Astrocyte (in vitro differentiated cells and primary cell): ENCODE results near the gene IMP4. TPM values are rescaled to one million over a fixed set of nuclear protein-coding genes. Genes with fewer than 3 reads are reported as not detected.
A peak's percentile ranks its signal among the peaks of the same experiment; 100 is the strongest.

Source experiments
- DNase-seq: peaks from one replicate; pipeline ENCODE4 v3.0.0-alpha.2; 2010; ENCODE audit warnings: low read depth
- FAIRE-seq: peaks from 2 replicates; lab custom pipeline; 2011; peaks lifted over from hg19 to GRCh38; lab: Jason Lieb, UNC
- H2AFZ ChIP-seq: 2 replicates; pipeline ENCODE4 v1.6.0; 2012; ENCODE audit warnings: low read depth, low read length, inconsistent platforms
- H3K27ac ChIP-seq: 2 replicates; pipeline ENCODE4 v1.5.1; 2011; ENCODE audit warnings: low read depth, low read length, inconsistent platforms
- H3K27me3 ChIP-seq: 2 replicates; pipeline ENCODE4 v1.6.0; 2011; ENCODE audit warnings: low read length, inconsistent platforms; ENCODE audit not compliant: insufficient read depth
- H3K36me3 ChIP-seq: 2 replicates; pipeline ENCODE4 v1.5.1; 2011; ENCODE audit warnings: low read length, inconsistent platforms; ENCODE audit not compliant: insufficient read depth
- H3K4me1 ChIP-seq: 2 replicates; pipeline ENCODE4 v1.5.1; 2011; ENCODE audit warnings: low read length, inconsistent platforms; ENCODE audit not compliant: insufficient read depth
- H3K4me2 ChIP-seq: 2 replicates; pipeline ENCODE4 v1.6.0; 2012; ENCODE audit warnings: low read length, inconsistent platforms
- H3K4me3 ChIP-seq: 2 replicates; pipeline ENCODE4 v1.5.1; 2011; ENCODE audit warnings: low read depth, mild to moderate bottlenecking, low read length, inconsistent platforms; ENCODE audit not compliant: insufficient read depth
- H3K79me2 ChIP-seq: 2 replicates; pipeline ENCODE4 v1.6.0; 2012; ENCODE audit warnings: mild to moderate bottlenecking, low read length, inconsistent platforms; ENCODE audit not compliant: insufficient read depth
- H3K9ac ChIP-seq: 2 replicates; pipeline ENCODE4 v1.6.0; 2012; ENCODE audit warnings: mild to moderate bottlenecking, low read length, inconsistent platforms
- H3K9me3 ChIP-seq: 2 replicates; pipeline ENCODE4 v1.5.1; 2012; ENCODE audit warnings: low read depth, mild to moderate bottlenecking, low read length, inconsistent platforms; ENCODE audit not compliant: insufficient read depth
- H4K20me1 ChIP-seq: 2 replicates; pipeline ENCODE4 v1.6.0; 2012; ENCODE audit warnings: low read length, inconsistent platforms; ENCODE audit not compliant: insufficient read depth
- H3K27ac Mint-ChIP-seq: one replicate; pipeline ENCODE4 v1.8.0; 2021; ENCODE audit warnings: mild to moderate bottlenecking, mixed read lengths; ENCODE audit not compliant: unreplicated experiment
- H3K27me3 Mint-ChIP-seq: one replicate; pipeline ENCODE4 v1.8.0; 2021; ENCODE audit warnings: low read depth, mixed read lengths; ENCODE audit not compliant: unreplicated experiment
- H3K36me3 Mint-ChIP-seq: one replicate; pipeline ENCODE4 v1.8.0; 2021; ENCODE audit warnings: low read depth, mixed read lengths; ENCODE audit not compliant: unreplicated experiment
- H3K4me1 Mint-ChIP-seq: one replicate; pipeline ENCODE4 v1.8.0; 2021; ENCODE audit warnings: low read depth, mixed read lengths; ENCODE audit not compliant: unreplicated experiment
- H3K4me3 Mint-ChIP-seq: one replicate; pipeline ENCODE4 v1.8.0; 2021; ENCODE audit warnings: mild to moderate bottlenecking, moderate library complexity, mixed read lengths; ENCODE audit not compliant: unreplicated experiment
- H3K9me3 Mint-ChIP-seq: one replicate; pipeline ENCODE4 v1.8.0; 2021; ENCODE audit warnings: mild to moderate bottlenecking, mixed read lengths; ENCODE audit not compliant: unreplicated experiment
- EZH2 ChIP-seq: IDR thresholded peaks from 2 replicates; pipeline ENCODE4 v1.6.1; 2012; ENCODE audit warnings: mild to moderate bottlenecking, low read length, inconsistent platforms; ENCODE audit not compliant: insufficient read depth
- total RNA-seq: library from RNA; stranded (reverse); gene quantifications from 2 replicates; pipeline ENCODE4 v1.2.1, GENCODE V29; 2021
- TF ChIP-seq, protein P1 (sequence below): IDR thresholded peaks from 2 replicates; pipeline ENCODE4 v1.5.1; 2011; ENCODE audit warnings: low read depth, mild to moderate bottlenecking, inconsistent platforms, low read length, moderate library complexity; ENCODE audit not compliant: insufficient read depth

IMP4 gene
- total RNA-seq, 1 donor from 2014 or later: 65.5 TPM

DNA sequence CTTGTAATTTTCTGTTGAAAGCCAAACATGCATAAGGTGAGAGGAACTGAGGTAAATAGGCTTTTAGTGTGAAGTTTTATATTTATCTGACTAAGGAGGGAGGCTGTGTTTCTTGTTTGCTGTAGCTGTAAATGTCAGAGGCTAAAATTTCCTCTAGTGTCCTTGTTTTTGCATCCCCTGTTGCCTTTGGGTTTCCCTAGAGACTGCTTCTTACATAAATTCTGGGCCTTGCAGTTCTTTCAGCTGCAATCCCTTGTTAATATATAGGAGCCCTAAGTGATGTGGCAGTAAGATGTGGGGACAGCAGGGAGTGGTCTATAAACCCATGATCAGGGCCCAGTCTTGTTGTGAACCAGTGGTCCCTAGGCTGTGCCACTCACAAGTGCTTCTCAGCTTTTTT, 7.5 kb upstream of the IMP4 start:
- Histone ChIP-seq H4K20me1 (no peaks in the 10 kb centered on the region), H3K4me3 (no peak overlapping the region), H3K4me1 (peaks cover 11% of the 10 kb centered on the region), H2AFZ (no peak overlapping the region), H3K27ac (no peak overlapping the region), H3K36me3 (peaks cover 4% of the 10 kb centered on the region), H3K9me3 (no peaks in the 10 kb centered on the region), H3K4me2 (no peak overlapping the region), H3K79me2 (no peaks in the 10 kb centered on the region), H3K27me3 (peaks cover 6% of the 10 kb centered on the region), H3K9ac (no peak overlapping the region)
- TF ChIP-seq EZH2: no peak
- TF ChIP-seq, protein P1, sequence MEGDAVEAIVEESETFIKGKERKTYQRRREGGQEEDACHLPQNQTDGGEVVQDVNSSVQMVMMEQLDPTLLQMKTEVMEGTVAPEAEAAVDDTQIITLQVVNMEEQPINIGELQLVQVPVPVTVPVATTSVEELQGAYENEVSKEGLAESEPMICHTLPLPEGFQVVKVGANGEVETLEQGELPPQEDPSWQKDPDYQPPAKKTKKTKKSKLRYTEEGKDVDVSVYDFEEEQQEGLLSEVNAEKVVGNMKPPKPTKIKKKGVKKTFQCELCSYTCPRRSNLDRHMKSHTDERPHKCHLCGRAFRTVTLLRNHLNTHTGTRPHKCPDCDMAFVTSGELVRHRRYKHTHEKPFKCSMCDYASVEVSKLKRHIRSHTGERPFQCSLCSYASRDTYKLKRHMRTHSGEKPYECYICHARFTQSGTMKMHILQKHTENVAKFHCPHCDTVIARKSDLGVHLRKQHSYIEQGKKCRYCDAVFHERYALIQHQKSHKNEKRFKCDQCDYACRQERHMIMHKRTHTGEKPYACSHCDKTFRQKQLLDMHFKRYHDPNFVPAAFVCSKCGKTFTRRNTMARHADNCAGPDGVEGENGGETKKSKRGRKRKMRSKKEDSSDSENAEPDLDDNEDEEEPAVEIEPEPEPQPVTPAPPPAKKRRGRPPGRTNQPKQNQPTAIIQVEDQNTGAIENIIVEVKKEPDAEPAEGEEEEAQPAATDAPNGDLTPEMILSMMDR: no peak
- H3K9me3 Mint-ChIP-seq: peaks cover 3% of the 10 kb centered on the region
- DNase-seq: no peak
- peaks cover 14% of the 10 kb centered on the region for H3K4me1 Mint-ChIP-seq
- H3K27me3 Mint-ChIP-seq: peaks cover 7% of the 10 kb centered on the region
- H3K27ac Mint-ChIP-seq: no peak overlapping the region
- FAIRE-seq: no peak
- H3K4me3 Mint-ChIP-seq: no peak overlapping the region
- peaks cover 7% of the 10 kb centered on the region for H3K36me3 Mint-ChIP-seq

DNA sequence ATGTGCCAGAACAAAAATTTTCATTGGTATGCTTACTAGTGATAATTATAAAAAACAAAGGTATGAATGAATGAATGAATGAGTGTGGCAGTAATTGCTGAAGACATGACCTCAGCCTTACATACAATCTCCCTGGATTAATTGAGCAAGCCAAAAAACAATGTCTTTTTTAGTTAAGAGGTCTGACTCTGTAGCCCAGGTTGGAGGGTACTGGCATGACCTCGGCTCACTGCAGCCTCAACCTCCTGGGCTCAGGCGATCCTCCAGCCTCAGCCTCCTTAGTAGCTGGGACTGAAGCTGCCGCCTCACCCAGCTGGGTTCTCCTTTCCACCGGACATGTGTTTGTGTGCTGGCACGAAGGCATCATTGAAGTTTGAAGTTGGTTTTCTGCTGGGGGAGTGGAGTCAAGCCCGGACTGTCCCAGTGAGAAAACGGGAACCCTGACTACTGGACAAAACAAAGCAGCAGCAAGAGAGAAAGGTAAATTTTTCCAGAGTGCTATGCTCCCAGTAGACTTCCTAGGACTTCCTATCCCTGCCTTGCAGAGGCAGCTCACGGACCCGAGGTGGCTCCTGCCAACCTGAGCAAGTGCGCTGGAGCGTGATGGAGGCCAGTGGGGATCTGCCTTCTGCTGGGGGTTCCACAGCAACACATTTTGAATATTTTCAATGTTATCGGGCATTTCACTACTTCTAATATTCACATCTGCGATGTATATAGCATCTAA, 6.4 kb upstream of the IMP4 start:
- TF ChIP-seq, protein P1: no peak
- TF ChIP-seq EZH2: no peak
- DNase-seq (no peak), FAIRE-seq (no peak)
- H3K4me1 ChIP-seq: peaks cover 11% of the 10 kb centered on the region
- no peaks in the 10 kb centered on the region for H3K79me2 ChIP-seq
- no peak overlapping the region for H3K27ac ChIP-seq
- peaks cover 6% of the 10 kb centered on the region for H3K9me3 Mint-ChIP-seq
- no peak overlapping the region for H2AFZ ChIP-seq
- no peak overlapping the region for H3K4me3 Mint-ChIP-seq
- no peaks in the 10 kb centered on the region for H3K9me3 ChIP-seq
- H3K4me3 ChIP-seq: no peak overlapping the region
- peaks cover 2% of the 10 kb centered on the region for H3K27me3 ChIP-seq
- peaks cover 7% of the 10 kb centered on the region for H3K36me3 Mint-ChIP-seq
- H3K27ac Mint-ChIP-seq: peak overlapping the region; percentile 14
- H4K20me1 ChIP-seq: no peaks in the 10 kb centered on the region
- H3K27me3 Mint-ChIP-seq: peaks cover 3% of the 10 kb centered on the region
- H3K4me2 ChIP-seq: peak overlapping the region; percentile 86
- no peak overlapping the region for H3K9ac ChIP-seq
- H3K4me1 Mint-ChIP-seq: peaks cover 17% of the 10 kb centered on the region
- H3K36me3 ChIP-seq: peaks cover 4% of the 10 kb centered on the region
